T-helper 2 cell (primary cell): ENCODE data around the gene SLIT3.
A peak's percentile ranks its signal among the peaks of the same experiment; 100 is the strongest.

Source experiments
- DNase-seq, 5 experiments: peaks; one replicate each; pipeline versions ENCODE4 v3.0.0 to v3.0.0-alpha.2; 2012 to 2022
- total RNA-seq, 2 donors: gene quantifications; one replicate each; lab custom pipeline; 2026; lab: John Stamatoyannopoulos, UW

The SLIT3 gene
- 0 to 0.07 reads per million in 2 donors for total RNA-seq

DNA sequence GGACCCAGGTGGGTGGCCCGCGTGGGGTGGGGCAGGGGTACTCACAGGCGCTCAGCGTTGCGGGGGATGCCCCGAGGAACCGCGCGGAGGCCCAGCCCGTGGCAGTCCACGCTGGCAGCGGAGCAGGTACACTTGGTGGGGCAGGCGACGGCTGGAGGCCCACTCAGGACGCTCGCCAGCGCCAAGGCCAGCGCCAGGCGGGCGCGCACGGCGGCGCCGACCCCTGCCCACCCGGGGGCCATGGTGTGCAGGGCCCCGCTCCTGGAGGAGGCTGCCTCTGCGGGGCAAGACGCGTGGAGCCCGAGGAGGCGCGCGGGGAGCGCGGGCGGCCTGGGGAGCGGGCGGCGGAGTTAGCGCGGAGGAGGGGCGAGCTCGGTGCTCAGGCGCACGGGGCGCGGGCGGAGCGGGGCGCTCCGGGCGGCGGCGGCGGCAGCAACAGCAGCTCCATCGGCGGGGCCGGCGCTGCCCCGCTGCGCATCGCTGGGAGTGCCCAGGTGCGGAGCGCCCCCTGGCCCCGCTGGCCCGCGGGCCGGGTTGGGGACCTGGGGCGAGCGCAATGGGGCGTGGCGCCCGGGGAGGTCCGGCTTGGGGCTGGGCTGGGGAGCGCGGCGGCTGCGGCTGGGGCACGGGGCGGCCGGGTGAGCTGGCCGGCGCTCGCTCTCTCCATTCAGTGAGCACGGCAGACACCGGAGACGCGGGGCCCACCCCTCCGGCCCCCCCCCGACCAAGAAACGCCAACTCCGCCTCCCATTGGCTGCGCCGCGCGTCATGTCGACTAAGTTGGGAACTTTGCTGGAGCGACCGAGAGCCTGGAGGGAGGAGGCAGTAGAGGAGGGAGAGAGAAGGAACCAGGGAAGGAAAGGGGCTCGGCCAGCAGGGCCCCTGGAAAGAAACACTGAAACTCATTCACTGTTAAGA lies at the start of gene SLIT3:
SLIT3 (minus strand) TSS at position 672 of the 918 bp plus-strand sequence; CDS start at position 242, 430 bp downstream.
- DNase-seq, result no peak

DNA sequence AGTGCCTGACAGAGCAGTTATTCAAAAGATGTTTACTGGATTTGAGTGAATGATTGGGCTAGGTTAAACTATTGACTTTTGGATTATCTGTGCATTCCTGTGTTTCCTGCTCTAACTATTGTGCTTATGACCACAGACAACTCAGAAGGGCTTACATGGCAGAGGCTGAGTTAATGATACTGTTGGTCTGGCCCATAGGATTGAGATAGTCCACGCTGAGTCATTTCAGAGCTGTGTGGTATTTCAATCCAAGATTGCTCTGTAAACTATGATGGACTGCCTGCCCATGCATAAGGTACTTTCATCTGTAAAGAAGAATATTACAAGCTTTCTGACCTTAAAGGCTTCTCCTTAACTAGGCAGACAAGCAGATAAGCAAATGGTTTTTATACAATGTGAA lies 49.1 kb upstream of the SLIT3 start:
- DNase-seq, result no peak

DNA sequence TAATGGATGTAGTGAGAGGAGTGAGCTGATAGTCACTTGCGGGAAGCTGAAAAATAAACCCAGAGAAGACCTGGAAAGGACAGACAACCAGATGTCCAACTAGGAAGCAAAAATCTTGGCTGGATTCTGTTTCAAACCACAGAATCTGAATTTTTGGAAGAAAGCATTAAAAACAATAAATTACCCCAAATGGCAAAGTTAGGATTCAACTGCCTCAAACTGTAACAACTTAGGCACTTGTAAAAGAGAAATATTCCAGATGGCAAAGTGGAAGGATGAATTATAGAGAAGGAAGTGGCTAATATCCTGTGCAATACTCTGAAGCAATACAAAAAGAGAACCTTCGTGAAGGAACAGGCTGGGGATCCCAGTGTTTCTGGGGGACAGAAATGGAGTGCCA lies 46.8 kb upstream of the SLIT3 start:
- no peak for DNase-seq

DNA sequence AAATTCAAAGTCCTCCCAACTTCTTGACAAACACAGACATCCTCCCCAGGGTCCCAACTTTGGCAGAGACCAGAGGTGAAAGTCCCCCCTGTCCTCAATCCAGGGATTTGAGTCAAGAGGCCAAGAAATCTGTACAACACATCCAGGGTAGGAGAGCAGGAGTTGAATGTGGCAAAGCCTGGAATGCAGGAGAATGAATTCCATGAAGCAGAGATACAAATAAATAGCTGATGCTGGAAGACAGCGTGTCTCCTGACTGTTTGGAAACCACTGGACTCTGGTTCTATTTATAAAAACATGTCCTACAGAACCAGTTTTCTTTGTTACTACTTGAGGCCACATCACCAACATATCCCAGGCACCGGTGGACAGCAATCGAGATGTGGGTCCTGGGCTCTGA lies 43.7 kb upstream of the SLIT3 start:
- no peak for DNase-seq

DNA sequence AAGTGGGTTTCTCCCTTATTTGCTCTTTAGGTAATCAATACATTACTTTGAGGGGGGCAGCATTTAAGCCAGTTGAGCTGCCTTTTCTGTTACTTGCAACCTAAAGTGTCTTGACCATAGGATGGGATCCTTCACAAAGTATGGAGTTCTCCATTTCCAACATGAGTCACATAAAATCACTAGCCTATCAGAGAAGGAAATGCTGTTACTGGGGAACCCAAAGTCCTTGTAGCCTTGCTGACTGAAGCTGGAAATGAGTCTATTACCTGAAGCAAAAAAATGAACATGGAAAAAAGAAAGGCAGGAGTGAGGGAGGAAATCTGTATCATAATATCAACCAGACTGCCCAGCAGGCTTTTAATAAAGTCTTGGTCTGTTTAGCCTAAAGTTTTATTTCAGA lies 42.8 kb upstream of the SLIT3 start:
- no peak for DNase-seq

DNA sequence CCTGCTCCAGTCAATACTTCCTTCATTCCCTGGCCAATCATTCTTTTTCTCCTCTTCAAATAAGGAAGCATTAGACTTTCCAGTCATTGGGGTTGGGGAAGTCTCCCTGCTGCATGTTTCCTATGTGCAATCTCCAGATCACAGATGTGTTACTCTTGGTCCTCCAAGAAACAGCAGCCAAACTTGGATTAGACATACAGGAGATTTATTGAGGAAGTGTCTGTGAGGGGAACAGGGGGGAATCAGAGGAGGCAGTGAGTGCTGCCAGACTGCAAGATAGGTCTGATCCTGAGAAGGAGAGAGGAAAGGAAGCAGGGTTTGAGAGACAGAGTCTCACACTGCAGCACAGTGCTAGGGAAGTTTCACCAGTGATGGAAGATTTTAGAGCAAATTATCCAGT lies 40.6 kb upstream of the SLIT3 start:
- no peak for DNase-seq

DNA sequence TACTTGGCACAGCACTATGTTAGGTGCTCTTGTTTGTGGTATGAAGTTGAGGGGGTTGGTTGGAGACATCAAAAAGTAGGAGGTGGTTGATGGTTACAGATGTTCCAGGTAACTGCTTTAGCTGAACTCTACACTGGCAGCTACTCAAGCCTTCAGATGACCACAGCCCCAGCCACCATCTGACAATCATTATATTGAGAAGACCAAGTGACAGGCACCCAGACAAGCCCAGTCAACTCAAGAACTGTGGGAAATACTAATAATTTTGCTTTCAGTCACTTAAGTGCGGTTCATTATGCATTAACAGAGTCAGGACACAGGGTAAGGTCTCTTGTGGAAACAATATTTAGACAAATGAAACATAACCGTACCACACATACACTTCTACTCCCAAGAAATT lies 38.9 kb upstream of the SLIT3 start:
- no peak for DNase-seq

DNA sequence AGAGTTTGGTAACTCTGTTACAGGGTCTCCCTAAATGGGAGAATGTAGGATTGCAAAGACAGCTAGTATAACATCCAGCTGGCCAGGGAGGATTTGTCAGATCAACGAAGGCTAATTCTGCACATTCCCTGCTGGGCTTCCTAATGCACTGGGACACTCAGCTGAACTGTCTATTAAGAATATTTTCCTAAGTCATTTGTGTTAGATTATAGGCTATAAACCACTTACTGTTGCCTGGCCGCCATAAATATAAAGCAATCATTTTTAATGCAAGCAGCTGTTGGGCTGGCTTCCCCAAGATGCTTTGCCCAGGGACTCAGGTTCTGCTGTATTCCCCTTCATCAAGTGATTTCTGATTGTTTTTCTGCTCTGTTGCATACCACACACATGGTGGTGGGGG lies 35.3 kb upstream of the SLIT3 start:
- DNase-seq, result no peak

DNA sequence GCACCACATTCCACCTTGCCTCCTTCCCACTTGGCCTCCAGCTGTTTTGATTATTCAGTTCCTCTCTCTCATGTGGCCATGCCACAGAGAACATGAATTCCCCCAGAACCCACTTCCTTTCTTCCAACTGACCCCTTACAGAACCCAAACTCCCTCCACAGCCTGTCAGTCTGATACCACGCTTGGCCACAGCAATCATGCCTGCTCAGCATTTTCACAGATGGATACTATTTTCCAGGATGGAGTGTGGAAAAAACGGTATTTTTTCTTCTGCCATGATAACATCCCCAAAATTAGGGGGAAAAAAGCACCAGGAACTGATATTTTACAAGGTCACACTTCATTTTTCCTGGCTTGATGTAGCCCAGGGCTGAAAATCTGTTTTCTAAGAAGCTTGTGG lies 34.9 kb upstream of the SLIT3 start:
- DNase-seq, result no peak

DNA sequence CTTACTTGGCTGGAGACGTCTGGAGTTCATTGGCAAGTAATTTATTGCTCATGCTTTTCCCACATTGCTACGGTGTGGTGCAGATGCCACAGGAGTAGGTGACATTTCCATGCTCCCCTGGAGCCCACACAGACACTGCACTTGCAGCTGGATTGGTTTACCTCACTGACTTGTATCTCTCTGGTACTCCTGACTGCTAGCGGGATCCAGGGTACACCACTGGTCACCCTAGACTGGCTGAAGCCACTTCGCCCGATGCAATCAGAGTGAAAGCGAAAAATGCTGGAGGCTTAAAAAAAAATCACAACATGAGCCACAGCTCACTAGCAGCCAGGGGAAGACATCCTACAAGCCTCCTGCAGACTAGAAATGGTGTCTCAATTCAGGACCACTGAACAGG lies 32.6 kb upstream of the SLIT3 start:
- DNase-seq, result no peak

DNA sequence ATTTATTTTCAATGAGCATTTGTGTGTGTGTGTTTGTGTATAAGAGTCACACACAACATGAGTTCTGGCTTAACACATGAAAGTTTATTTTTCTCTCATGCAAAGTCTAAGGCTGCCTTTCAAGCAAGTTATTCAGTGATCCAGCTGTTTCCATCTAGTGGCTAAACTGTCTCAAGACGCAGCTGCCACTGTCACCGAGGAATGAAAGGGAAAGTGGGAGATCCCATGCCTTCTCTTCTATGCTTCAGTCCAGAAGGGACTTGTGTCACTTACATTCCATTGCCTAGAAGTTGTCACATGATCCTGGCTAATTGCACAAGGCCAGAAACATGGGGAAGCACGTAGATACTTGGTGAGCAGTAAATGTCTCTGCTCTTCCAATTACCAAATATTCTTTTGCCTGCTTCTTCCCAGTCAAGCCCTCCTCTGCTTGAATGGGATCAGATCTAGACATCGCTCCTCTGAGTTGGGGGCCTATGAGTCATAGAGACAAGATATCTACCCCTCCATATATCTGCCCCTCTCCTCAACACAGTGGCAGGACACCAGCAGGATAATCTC lies 30.4 kb upstream of the SLIT3 start:
- DNase-seq, result no peak

DNA sequence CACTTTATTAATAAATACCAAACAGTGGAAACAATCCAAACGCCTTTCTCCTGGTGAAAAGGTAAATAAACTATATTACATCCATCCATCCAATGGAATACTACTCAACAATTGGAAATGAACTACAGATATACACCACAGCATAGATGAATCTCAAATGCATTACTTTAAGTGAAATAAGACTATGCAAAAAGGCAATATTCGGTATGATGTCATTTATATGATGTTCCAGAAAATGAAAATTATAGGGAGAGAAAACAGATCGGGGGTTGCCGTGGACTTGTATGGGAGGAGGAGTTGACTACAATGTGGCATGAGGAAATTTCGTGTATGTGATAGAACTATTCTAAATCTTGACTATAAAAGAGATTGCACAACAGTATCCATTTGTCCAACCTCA lies 27.5 kb upstream of the SLIT3 start:
- DNase-seq, result no peak

DNA sequence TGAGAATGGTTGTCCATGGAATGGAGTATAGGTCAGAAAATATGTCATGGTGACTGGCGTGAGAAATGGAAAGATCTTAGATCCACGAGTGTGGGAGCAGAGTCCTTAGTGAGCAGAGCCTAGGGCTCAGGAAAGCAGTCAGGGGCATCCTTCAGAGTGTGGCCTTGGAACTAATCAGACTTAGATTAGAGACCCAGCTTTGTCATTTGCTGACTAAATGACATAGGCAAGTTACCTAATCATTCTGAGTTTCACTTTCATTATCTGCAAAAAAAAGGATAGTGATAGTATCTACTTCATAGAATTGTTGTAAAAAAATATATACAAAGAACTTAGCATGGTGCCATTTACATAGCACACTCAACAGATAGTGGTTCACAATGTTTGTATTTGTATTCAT lies 24.3 kb upstream of the SLIT3 start:
- peak in 1 of 5 experiments; percentile 16 for DNase-seq

DNA sequence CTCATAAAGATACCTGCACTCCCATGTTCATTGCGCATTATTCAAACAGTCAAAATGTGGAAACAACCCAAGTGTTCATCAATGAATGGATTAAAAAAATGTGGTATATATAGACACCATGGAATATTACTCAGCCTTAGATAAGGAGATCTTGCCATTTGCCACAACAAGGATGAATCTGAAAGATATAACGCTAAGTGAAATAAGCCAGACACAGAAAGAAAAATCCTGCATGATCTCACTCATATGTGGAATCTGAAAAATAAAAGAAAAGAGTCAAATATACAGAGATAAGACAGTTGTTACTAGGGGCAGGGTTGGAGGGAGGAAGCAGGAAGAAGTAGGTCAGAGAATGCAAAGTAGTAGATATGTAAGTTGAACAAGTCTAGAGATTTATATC lies 17.6 kb upstream of the SLIT3 start:
- DNase-seq, result no peak

DNA sequence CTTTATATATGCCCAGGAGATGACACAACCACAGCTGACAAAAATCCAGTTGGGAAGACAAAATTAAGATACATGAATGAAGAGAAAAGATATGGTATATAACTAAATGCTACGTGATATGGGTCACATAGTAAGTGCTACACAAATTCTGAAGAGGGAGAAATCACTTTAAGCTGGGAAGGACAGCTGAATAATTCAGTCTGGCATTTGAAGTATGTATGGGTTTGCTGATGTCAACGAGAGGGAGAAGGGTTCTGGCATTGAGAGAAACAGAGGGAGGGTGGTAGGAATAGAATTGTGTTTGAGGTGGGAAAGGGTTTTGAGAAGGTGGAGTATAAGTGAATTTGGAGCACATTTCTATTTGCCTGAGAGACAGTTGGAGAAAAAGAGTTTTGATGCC lies 6.7 kb upstream of the SLIT3 start:
- DNase-seq, result no peak

DNA sequence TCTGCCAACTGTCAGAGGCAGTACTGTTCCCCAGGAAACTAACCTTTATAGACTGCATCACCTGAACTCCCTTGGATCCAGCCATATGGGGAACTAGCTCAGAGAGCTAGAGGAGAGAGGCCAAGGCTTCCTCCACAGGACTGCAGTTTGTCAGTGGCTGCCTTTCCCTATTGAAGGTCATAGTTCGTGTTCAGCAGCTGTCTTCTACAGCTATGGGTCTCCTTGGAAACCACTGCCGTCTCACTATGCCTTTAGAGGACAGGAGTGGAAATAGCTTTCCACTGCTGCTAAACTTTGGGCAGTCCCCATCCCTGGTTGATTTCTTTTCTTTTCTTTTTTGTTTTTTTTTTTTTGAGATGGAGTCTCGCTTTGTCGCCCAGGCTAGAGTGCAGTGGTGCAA lies 4.4 kb upstream of the SLIT3 start:
- DNase-seq, result no peak

DNA sequence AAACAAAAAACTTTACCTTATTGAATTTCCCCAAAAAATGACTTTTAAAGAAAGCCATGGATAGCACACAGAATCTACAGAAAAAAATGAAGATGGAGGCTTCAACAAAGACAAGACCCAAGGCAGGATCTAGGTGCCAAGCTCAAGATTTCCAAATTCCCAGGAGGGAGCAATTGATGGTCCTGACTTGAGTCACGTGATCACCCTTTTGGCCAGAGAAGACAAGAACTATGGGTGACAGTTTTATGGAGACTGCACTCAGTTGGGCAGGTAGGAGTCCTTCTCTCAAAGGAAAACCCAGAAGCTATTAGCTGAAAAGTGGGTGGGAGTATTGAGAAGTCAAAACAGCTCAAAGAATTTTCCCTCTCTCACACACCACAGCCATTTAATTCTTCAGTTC lies 3.2 kb upstream of the SLIT3 start:
- DNase-seq, result no peak

DNA sequence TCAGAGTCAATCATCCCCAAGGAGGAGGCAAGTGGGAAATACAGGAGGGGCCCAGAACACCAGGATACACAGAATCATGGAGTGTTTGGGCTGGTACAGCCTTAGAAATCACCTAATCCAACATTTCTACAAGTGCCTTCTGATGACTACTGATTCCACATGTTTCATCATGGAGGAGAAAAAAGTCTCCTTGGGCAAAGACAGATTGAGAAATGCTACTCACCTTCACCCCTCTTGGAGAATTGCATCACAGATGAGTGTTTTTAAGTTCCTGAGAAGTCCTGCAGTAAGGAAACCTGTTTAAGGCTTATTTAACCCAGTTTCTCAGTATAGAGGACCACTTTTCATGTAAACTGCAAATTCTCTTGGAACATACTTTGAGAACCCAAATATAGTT lies 2.2 kb upstream of the SLIT3 start:
- no peak for DNase-seq

DNA sequence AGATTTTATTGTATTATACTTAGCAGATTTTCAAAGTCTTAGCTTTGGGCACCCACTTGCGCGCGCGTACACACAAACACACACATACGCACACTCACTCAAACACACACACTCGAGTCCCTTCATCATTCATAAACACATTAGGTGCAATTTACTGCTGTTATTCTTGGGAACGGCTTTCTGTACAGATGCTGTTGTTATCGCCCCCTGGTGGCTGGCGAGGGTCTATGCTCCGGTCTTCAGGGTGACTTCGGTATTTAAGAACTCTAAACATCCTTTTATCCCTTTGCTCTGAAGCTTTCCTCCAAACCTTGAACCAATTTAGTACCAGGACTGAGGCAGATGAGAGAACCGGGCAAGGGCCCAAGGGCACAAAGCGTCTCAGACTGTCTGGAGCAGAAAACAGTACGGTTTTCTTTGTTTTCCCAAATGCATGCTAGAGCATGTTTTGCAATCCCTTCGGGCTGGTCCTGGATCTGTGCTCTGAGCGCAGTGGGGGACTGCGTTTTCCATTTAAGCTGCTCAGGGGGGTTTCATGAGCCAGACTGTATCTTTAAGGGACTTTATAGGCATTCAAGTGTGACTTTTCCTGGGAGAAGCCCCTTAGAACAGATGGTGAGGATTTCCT lies 1.7 kb upstream of the SLIT3 start:
- peak in 4 of 5 experiments; percentile 16 to 63 (median 22) for DNase-seq

DNA sequence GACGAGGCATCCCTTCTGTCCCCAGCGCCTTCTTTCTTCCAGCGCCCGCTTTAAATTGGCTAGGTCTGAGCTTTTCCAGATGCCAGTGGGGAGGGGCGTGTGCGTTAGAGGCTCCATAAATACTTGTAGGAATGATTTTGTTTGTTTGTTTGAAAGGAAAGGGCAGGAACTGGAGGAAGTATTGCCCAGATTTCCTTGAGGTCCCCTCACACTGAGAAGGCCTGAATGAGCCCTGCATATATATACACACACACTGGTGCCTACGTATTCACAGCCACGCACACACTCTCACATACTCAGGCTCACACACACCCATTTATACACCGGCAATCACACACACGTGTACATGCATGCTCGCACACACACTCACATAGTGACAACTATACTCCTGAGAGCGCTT lies 1.0 kb upstream of the SLIT3 start:
- DNase-seq, result no peak

DNA sequence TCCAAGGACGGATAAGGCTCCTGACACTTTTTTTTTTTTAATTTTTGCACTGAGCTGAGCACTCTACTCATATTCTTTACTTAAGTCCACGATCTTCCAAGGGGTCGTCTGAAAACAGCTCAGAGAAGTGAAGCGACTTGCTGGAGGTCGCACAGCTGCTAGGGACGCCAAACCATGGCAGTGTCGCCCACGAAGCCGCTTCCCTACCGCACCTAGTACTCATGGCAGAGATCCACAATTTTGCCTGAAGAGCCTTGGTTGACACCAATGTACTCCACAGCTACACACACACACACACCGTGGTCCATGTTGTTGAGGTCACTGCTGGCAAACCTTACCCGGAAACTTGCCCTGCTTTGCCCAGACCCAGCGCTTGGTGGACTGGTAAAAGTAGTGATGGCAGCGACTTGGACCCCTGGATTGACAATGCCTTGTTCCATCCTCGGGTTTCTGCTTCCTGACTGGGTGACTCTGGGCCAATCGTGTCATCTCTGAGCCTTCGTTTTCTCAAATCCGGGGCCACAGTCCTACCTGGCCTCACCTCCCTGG lies 521 bp upstream of the SLIT3 start:
- no peak for DNase-seq

DNA sequence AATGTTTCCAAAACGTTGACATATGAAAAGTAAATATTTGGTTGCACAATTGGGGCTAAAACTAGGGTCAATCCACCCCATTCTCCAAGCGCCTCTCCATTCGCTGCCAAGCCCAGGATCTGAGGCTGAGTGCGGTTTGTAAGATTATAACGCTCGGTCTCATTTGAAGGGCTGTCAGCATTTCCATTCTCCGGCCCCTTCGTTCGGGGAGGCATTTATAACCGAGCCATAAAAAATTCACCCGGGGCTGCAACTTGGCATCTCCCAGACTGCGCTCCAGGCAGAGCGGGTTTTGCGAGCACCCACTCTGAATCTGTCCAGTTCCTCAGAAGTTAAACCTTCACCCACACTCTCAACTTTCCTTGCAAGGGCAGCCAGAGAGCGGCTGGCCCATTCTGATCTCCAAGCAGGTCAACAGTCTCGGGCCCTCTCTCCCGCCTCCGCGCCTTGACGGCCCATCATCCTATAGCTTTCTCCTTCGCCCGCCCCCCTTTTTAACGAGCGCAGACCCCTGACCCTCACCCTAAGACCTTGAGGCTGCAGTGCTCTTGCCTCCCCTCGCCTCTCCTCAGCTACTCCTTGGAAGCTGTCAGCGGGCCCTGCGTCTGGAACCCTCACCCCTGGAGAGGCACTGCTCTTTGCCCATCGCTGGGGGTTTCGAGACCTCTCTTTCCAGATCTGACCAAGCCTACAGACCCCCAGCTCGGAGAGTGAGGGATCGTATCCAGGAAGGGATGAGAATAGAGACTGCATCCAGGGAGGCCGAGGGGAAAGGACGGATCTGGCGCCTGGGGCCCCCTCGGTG lies 1.1 kb downstream of the SLIT3 start:
- no peak for DNase-seq

DNA sequence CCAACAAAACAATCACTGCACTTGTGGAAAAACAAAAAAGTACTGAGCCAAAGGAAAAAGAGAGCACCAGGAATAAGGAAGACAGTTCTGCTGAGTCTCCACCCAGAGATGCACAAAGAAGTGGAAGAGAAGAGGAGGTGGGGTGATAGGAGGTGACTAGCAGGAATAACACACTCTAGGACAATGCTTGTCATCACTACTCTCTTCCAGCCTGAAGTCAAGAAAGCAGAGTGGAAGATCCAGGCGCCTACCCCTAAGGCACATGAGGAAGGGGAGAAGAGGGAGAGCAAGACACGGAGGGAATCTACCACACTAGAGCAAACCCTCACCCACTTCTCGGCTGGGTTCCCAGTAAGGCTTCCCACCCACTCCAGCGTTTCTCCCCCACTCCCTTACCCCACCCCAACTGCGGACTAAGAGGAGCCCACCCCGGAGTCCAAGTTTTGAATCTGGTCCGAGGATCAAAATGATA lies 1.7 kb downstream of the SLIT3 start:
- DNase-seq, result no peak
